ENCODE results near the gene CCNH. TPM values are rescaled to one million over a fixed set of nuclear protein-coding genes. Genes with fewer than 3 reads are reported as not detected.

CCNH gene
- total RNA-seq, 1 experiment from 2014 or later, result 63.4 TPM

Other genes starting within 250 kb of the CCNH start
- gene RASA1, start 145.0 kb downstream of the CCNH start, total RNA-seq (2014; rRNA removed; shearing (Covaris generic); ENCODE audit: low replicate concordance), result 11.0 and 16.4 TPM in 2 replicates

Data from MG63 (cell line).